ENCODE results near the gene POMC.
"Not testable (repeated sequence)": the region's sequence is repeated elsewhere in the genome, so short reads cannot be mapped to it uniquely, and the experiment has no call there.

The POMC gene

DNA sequence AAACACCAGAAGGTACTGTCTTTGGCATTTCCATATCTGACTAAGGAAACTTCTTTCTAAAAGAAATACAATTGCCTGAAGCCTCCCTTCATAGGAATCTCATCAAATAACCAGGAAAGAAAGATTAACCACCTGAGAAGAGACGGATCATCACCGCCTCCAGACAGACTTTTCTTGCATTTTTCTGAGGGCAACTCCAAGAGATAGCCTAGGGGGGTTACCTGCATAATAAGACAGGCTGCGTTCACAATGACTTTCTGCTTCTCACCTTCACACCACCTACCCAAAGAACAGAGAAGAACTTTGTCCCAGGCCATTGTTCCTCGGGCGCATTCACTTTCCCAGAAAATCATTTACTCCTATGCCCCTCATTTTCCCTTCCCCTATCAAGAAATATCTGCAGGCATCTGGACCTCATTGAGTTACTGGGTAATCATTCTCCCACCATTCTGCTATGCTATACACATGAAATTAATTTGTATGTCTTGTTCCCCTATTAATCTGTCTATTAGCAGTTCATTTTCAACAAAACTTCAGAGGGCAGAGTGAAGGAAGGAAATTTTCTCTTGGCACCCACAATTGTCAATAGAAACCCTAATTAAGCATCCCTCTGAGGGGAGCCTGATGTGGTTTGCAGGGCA is 8.3 kb upstream of the POMC start:
- DNase-seq (ENCODE audit: low read depth in 2 of 2, low spot score in 1 of 2) = no peak

DNA sequence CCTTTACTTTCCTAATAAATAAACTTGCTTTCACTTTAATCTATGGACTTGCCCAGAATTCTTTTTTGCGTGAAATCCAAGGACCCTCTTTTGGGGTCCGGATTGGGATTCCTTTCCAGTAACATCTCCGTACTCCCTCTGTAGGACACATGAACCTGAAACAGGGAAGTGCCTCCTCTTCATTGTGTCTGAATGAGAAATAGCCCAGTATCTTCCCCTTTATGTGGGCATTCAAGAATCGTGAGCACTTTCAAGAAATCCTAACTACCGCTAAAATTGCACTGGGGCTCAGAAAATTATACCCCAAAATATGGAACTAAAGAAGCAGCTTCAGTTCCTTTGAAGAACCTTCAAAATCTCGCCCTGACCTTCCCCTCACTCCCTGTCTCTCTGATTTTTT is 7.8 kb upstream of the POMC start:
- no peak for DNase-seq (ENCODE audit: low read depth in 2 of 2, low spot score in 1 of 2)

DNA sequence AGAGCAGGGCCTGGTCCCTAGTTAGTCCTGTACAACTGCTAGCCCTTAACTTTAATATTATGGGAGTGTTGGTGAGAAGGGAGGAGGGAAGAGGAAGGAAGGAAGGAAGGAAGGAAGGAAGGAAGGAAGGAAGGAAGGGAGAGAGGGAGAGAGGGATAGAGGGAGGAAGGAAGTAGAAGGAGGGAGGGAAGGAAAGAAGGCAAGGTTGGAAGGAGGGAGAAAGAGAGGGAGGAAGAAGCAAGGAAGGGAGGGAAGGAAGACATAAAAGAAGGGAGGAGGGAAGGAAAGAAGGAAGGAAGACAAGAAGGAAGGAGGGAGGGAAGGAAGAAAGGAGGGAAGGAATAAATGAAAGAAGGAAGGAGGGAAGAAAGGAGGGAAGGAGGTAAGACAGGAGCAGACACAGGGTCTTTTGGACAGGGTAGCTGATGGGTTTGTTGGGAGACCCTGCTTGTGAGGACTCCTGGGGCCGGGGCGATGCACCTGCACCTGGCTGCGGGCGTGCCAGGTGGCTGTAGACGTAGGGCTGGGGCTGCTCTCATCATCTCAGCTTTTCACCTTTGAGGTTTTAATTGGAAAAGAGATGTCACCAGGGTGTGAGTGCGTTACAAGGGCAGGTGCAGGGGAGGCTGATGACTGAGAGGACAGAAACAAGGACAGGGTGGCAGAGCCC is 5.9 kb upstream of the POMC start:
- no peak for DNase-seq (ENCODE audit: low read depth in 2 of 2, low spot score in 1 of 2)

DNA sequence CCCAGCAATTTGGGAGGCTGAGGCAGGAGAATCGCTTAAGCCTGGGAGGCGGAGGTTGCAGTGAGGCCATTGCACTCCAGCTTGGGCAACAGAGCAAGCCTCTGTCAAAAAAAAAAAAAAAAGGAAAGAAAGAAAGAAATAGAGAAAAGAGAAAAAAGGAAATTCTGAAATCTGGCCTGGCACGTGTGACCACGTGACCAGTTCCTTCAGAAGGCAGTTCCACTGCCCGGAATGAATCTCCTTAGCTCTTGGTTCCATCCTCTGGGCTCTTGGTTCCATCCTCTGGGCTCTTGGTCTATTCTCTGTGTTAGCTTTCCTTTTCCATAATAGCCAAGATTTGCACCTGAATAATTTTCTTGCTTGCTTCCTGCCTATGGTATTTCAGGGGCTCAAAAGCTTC is 5.3 kb upstream of the POMC start:
- DNase-seq (ENCODE audit: low read depth in 2 of 2, low spot score in 1 of 2) = no peak

DNA sequence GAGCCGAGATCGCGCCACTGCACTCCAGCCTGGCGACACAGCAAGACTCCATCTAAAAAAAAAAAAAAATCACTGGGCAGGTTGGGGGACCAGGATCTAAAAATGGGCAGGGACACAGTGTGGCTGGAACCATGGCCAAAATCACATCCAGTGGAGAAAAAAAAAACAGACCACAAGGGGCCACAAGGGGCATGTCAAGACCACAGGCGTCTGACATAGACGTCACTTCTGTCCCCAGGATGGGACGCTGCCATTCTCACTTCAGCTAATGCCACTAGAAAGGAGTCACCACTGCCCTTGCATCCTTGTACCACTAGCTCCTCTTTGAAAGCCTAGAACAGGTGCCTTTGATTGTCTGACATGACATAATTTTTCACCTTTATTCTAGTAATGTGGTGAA is 2.5 kb upstream of the POMC start:
- DNase-seq (ENCODE audit: low read depth in 2 of 2, low spot score in 1 of 2) = no peak

DNA sequence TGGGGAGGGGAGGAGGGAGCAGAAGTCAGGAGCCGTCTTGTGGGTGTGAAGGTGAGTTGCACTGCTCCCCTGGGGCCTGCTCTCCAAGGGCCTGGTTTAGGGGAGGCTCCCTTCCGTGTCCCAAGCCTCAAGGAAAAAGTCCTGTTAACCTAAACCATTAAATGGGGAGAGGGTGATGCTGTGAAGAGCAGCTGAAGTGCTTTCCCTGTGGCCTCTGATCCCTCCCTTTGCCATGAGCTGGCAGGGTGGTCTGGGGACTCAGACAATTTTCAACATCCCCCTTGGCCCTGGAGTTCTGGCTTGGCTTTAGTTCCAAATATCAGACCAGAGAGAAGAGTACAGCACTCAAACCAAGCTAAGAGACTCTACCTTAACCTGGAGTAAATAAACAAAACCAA is 692 bp upstream of the POMC start:
- no peak for DNase-seq (ENCODE audit: low read depth in 2 of 2, low spot score in 1 of 2)

DNA sequence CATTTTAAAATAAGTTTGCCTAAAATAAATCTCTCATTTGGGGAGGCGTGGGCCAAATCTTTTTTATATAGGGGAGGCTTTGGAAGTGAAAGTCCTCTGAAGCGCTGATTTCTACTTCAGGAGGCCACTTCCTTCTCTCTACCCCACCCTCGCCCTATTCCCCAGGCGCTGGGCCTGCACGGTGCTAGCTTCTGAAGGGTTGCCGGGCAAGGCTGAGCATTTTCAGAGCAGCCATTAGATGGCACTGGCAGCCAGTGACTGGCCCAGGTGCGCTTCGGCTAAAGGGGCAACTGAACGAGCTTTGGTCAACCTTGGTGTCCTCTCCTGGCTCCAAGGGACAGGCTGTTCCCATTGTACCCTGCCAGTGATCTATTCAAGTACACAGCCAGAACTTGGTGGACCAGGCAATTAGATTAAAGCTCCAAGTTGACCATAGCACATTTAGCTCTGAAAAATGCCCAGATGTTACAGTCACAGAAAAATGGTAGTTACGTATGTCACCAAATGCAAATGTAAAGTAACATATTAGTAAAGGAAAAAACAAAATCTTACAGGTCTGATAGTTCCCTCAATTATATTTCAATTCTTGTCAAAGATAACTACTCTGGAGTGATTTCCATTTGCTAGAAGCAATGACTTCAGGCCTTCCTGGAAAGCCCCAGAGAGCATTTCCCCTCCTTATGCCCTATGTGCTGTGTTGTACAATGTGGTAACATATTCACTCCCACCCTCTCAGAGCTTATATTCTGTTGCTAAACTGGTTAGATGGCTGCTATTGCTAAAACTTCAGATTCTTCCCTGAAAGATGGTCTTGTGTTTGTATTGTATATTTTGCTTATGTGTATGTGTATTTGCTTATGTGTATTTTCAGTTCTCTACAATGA is 2.1 kb downstream of the POMC start:
- DNase-seq (ENCODE audit: low read depth in 2 of 2, low spot score in 1 of 2) = no peak

DNA sequence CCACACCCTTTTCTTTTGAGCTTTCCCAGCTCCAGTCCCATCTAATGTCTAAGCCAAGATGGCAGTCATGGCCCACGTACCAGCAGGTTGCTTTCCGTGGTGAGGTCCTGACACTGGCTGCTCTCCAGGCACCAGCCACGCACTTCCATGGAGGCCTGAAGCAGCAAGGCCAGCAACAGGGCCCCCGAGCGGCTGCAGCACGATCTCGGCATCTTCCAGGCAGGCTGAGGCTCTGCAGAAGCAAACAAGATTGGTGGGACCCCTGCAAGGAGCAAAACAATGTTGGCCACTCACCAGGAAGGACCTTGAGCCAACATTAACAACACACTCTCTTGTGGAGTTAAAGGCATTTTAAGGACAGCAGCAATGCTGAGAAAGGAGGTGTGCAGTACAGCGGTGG is 3.8 kb downstream of the POMC start:
- DNase-seq (ENCODE audit: low read depth in 2 of 2, low spot score in 1 of 2) = no peak

DNA sequence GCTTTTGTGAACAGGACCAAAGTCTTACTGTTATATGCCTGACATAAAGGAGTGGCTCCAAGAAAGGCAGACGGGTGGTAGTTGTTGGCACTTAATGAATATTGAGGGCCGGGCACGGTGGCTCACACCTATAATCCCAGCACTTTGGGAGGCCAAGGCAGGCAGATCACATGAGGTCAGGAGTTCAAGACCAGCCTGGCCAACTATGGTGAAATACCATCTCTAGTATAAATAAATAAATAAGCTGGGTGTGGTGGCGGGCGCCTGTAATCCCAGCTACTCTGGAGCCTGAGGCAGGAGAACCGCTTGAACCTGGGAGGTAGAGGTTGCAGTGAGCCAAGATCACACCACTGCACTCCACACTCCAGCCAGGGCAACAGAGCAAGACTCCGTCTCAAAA is 6.3 kb downstream of the POMC start:
- not testable (repeated sequence) for DNase-seq (ENCODE audit: low read depth in 2 of 2, low spot score in 1 of 2)

DNA sequence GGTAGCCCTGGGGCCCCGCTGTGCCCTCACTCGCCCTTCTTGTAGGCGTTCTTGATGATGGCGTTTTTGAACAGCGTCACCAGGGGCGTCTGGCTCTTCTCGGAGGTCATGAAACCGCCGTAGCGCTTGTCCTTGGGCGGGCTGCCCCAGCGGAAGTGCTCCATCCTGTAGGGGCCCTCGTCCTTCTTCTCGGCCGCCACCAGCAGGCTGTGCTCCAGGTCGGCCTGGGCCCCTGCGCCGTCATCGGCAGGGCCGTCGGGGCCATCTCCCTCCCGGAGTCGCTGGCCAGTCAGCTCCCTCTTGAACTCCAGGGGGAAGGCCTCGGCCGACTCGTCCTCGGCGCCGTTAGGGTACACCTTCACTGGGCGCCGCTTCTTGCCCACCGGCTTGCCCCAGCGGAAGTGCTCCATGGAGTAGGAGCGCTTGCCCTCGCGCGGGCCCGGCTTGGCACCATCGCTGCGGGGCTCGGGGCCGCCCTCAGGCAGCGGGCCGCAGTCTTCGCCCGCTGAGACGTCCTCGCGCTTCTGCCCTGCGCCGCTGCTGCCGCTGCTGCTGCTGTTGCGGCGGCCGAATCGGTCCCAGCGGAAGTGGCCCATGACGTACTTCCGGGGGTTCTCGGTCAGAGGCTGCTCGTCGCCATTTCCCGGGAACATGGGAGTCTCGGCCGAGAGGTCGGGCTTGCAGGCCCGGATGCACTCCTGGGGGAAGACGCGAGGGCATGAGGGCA is 7.2 kb downstream of the POMC start:
- DNase-seq (ENCODE audit: low read depth in 2 of 2, low spot score in 1 of 2) = peak; percentile 42 to 54

DNA sequence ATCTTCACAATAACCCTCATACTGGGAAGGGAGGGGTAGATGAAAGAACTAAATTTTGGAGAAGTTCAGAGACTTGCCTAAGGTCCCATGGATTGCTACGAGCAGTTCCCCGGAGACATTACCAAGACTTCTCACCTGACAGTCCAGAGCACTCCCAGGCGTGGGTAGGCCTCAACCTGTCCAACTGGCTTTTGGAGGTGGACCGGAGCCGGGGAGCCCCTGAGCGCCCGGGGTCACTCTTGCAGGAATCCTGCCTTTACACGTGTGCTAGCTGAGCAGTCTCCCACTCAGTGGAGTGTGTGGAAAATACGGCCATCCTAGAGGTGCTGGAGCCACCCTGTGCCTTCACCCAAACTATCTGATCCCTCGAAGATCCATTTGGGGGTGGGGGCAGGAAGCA is 8.0 kb downstream of the POMC start:
- DNase-seq (ENCODE audit: low read depth in 2 of 2, low spot score in 1 of 2) = no peak

DNA sequence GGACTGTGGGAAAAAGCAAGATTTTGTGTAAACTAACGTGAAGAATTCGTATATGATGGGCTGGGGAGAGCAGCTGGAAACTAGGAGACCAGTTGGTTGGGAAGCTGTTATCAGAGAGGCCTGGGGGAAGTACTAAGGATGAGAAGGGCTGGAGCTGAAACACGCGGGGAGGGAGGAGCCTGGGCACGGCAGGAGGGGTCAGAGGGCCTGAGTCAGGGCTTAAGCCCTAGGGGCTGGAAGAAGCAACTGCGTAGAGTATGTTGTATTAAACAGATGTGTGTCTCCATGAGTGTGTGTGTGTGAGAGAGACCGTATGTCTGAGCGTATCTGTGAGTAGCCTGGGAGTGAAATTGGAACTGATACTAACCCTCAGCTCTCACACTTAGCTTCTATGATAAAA is 8.4 kb downstream of the POMC start:
- DNase-seq (ENCODE audit: low read depth in 2 of 2, low spot score in 1 of 2) = no peak

DNA sequence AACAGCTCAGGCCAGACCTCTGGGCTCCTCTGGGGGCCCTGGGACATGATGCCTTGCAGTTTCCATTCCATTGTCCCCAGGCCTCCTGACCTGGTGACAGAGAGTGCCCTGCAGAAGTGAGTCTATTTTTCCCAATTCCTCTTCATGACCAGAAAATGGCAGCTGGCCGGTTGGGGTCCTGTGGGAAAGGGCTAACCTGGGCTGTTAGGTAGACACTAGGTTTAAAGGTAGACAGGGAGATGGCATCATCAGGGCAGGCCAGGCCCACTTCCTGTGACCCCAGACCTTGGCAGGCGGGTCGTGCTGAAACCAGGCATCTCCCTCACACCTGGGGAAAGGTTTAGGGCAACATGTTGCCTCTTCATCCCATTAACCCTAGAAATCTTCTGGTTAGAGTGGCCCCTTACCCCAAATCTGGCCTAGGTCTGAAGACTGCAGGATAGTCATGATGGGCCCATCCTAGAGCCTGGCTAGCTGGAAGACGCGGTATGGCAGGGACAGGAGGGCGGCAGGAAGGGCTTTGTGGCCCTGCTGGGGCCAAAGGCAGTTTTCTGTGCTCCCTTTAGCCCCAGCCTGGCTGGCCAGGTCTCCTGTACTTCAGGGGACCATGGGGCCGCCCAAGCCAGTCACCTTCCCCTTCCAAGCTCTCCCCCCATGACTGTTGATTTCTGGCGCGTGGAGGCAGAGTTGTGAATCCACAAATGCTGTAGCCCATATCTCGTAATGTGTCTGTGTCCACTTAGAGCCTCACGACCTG is 10.1 kb downstream of the POMC start:
- no peak for DNase-seq (ENCODE audit: low read depth in 2 of 2, low spot score in 1 of 2)

DNA sequence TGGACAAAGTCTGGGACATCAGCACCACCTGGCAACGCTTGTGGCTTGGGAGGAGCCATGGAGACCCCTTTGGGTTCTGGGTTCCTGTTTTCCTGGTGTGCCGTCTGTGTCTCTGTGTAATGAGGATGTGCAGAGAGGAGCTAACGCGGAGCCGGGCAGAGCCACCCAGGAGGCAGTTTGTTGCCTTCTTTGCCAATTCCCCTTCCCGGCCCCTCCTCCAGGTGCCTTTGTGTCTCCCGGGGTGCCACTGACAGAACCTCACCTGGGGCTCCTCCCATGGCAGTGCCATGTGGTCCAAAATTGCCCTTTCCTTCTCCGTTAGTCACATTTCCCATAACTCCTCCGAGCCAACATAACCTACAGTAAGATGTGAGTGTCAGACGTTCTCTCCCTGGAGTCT is 13.0 kb downstream of the POMC start:
- DNase-seq (ENCODE audit: low read depth in 2 of 2, low spot score in 1 of 2) = no peak

DNA sequence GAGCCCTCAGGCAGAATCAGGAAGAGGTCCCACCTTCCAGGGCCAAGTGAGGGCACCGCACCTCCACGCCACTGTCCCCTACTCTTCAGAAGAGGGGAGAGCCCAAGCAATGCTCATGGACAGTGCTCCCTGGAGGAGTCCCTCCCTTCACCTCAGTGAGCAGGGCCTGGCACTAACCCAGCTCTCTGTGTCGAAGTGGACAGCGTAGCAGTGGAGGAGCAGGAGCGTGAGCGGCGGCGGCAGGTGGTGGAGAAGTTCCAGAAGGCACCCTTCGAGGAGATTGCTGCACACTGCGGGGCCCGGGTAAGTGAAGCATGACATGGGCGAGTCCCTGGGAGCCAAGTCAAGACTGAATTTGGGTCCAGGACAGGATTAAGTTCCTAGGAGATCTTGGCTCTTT is 16.7 kb downstream of the POMC start:
- DNase-seq (ENCODE audit: low read depth in 2 of 2, low spot score in 1 of 2) = no peak

DNA sequence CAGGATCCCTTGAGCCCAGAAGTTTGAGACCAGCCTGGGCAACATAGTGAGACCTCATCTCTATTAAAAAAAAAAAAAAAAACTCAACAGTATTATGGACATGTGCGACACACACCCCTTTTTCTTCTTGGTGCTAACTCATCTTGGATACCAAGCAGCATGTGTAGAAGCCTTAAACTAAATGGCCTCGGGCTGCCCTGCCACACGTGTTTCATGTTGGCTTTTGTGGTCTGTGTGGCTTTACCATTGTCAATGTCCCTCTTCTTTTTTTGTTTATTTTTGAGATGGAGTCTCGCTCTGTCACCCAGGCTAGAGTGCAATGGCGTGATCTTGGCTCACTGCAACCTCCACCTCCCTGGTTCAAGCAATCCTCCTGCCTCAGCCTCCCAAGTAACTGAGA is 17.4 kb downstream of the POMC start:
- DNase-seq (ENCODE audit: low read depth in 2 of 2, low spot score in 1 of 2) = not testable (repeated sequence)

DNA sequence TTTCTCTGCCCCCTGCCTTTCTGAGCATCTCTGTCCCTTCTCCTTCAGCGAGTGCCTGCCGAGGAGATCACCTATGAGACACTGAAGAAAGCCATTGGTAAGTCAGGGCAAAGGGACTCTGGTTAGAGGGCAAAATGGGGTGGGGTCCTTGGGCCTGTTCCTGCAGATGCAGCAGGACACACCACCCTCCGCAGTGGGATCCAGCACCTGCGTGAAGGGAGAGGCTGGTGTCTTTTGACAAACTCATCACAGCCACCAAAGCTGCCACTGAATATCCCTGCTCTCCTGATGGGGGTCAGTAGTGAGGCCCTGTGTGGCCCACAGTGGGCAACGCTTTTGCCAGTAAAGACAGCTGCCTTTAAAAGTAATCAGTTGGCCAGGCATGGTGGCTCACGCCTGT is 18.7 kb downstream of the POMC start:
- DNase-seq (ENCODE audit: low read depth in 2 of 2, low spot score in 1 of 2) = no peak

DNA sequence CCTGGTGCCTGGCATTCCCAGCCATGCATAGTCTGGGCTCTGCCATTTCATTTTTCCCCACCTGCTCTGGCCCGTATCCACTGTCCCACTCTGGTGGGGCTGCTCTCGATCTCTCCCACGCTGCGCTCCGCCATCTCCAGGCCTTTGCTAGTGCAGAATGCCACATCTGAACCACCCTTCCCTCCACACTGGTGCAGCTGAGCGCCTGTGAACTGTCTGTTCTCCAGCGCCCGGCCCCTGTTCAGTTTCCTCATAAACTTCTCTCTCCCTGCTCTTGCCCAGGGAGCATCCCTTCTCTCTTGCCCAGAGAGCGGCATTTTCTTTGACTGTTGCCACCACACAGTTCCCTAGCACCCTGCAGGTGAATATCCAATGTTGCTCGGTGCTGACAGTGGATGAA is 21.5 kb downstream of the POMC start:
- no peak for DNase-seq (ENCODE audit: low read depth in 2 of 2, low spot score in 1 of 2)

DNA sequence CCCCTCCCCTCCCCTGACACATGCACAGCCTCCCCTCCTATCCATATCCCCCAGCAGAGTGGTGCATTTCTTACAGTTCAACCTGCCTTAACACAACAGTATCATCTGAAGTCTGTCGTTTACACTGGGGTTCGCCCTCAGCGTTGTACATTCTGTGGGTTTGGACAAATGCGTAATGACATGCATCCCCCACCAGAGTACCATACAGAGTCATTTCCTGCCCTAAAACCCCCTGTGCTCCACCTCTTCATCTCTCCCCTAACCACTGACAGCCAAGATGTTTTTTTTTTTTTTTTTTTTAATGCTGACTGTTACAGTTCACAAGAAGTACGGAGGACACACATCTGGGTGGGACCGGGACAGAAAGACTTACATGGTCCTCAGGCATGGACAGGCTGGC is 22.6 kb downstream of the POMC start:
- no peak for DNase-seq (ENCODE audit: low read depth in 2 of 2, low spot score in 1 of 2)

DNA sequence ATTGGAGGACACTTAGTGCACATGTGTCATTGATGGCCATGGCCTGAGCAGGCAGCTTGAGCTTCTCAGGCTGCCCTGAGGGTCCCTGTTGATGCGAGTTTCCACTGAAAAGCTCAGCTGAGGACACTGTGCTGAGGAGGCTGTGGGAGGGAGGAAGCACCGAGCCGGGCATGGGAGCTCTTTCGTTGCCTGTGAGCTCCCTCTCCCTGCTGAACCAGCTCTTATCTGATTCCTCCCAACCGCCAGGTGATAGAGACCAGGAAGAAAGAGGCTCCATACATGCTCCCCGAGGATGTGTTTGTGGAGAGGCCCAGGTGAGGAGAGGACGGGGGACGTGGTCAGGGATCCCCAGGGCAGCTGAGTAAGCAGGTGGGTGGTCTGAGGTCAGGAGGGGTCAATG is 27.3 kb downstream of the POMC start:
- no peak for DNase-seq (ENCODE audit: low read depth in 2 of 2, low spot score in 1 of 2)

DNA sequence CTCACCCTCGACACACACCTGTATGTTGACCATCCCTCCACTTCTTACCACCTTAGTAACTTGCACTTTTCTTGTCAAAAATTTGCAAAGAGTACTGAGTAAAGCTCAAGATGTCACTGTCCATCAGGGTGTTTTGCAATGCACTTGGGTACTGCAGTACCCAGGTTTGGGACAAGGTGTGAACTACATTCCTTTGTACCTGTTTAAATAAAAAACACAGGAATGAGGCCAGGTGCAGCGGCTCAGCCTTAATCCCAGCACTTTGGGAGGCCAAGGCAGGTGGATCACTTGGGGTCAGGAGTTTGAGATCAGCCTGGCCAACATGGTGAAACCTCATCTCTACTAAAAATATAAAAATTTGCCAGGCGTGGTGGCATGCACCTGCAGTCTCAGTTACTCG is 27.8 kb downstream of the POMC start:
- DNase-seq (ENCODE audit: low read depth in 2 of 2, low spot score in 1 of 2) = not testable (repeated sequence)
